ENCODE measurements around the gene FLII. TPM values are rescaled to one million over a fixed set of nuclear protein-coding genes. Genes with fewer than 3 reads are reported as not detected.

Gene FLII
- total RNA-seq, 1 donor from 2014 or later = 425 TPM

DNA sequence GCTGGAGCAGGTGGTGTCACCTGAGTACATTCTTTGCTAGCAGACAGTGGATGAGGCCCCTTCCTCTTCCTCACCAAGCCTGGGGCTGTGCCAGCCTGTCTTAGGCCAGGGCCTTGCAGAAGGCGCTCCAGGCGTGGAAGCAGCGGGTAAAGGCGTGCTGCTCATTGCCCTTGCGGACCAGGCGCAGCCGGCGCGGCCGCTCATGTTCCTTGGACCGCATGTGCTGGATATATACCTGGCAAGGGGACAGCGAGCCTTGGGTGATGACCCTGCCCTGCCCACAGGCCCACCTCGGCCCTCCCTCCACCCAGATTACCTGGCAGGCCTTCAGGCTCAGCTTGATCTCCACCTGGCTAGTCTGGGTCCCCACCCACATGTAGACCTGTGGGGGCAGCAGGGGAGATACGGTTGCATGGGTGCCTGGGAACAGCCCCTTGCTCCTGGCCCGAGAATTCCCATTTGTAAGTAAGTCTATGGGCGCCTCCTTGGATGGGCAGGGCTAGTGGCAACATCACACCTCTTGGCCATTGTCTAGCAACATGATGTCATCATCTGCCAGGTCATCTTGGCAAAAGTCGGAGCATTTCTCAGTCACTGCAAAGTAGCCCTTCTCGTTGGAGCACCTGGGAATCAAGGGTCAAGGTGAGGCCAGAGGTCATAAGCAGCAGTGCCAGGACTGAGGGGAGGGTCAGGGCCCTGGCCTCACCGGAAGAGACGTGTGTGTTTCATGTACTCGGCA lies 13.3 kb downstream of the FLII start:
- TF ChIP-seq, protein P1, sequence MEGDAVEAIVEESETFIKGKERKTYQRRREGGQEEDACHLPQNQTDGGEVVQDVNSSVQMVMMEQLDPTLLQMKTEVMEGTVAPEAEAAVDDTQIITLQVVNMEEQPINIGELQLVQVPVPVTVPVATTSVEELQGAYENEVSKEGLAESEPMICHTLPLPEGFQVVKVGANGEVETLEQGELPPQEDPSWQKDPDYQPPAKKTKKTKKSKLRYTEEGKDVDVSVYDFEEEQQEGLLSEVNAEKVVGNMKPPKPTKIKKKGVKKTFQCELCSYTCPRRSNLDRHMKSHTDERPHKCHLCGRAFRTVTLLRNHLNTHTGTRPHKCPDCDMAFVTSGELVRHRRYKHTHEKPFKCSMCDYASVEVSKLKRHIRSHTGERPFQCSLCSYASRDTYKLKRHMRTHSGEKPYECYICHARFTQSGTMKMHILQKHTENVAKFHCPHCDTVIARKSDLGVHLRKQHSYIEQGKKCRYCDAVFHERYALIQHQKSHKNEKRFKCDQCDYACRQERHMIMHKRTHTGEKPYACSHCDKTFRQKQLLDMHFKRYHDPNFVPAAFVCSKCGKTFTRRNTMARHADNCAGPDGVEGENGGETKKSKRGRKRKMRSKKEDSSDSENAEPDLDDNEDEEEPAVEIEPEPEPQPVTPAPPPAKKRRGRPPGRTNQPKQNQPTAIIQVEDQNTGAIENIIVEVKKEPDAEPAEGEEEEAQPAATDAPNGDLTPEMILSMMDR (conservative IDR thresholded peaks at IDR 0.05; ENCODE audit: low read depth, low read length) = no peak
- DNase-seq (ENCODE audit: low read depth) = no peak
- H3K4me3 ChIP-seq (ENCODE audit: low read depth, low read length) = no peak overlapping the region

DNA sequence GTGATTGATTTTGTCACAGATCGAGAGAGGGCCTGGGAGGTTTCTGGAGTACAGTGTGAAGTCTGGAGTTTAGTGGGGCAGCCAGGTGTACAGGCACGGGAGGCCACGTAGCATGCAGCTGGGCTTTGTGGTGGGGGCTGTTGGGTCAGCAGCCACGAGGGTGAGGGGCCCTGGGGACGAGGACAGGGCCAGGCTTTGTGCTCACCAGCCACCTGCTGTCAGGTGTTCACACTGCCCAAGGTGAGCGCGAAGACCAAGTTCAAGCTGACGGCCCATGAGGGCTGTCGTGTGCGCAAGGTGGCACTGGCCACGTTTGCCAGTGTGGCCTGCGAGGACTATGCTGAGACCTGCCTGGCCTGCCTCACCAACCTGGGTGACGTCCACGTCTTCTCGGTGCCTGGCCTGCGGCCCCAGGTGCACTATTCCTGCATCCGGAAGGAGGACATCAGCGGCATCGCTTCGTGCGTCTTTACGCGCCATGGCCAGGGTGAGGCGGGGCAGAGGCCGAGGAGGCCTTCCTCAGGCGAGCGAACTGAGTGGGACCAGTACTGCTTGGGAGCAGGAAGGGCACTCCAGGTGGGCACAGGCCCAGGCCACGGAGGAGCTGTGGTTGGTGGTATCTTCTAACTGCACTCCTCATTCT lies 17.2 kb downstream of the FLII start:
- DNase-seq (ENCODE audit: low read depth) = no peak
- no peak overlapping the region for H3K4me3 ChIP-seq (ENCODE audit: low read depth, low read length)
- TF ChIP-seq, protein P1 (conservative IDR thresholded peaks at IDR 0.05; ENCODE audit: low read depth, low read length) = no peak

DNA sequence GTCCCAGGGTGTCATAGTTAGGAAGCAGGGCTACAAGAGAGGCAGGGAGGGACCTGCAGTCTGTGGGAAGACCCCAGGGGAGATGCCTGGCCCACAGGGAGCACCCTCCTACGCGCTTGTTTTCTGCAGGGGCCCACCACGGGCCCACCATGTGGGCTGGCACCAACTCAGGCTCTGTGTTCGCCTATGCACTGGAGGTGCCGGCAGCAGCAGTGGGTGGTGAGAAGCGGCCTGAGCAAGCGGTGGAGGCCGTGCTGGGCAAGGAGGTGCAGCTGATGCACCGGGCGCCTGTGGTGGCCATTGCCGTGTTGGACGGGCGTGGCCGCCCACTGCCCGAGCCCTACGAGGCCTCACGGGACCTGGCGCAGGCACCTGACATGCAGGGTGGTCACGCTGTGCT lies 18.1 kb downstream of the FLII start:
- H3K4me3 ChIP-seq (ENCODE audit: low read depth, low read length) = no peak overlapping the region
- TF ChIP-seq, protein P1 (conservative IDR thresholded peaks at IDR 0.05; ENCODE audit: low read depth, low read length) = no peak
- no peak for DNase-seq (ENCODE audit: low read depth)

DNA sequence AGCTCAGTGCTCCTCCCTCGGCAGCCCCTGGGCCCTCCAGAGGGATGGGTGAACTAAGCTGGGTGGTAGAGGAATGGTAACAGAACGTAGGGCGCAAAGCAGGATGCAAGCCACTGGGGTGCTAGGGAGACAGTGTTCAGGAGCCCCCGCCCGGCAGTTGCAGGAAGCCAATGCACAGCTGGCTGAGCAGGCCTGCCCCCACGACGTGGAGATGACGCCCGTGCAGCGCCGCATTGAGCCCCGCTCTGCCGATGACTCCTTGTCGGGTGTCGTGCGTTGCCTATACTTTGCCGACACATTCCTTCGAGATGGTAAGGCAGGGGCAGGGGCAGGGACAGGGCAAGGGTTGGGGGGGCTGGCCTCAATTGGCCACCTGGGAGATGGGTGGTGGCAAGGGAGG lies 20.2 kb downstream of the FLII start:
- H3K4me3 ChIP-seq (ENCODE audit: low read depth, low read length) = no peak overlapping the region
- TF ChIP-seq, protein P1 (conservative IDR thresholded peaks at IDR 0.05; ENCODE audit: low read depth, low read length) = no peak
- DNase-seq (ENCODE audit: low read depth) = no peak

DNA sequence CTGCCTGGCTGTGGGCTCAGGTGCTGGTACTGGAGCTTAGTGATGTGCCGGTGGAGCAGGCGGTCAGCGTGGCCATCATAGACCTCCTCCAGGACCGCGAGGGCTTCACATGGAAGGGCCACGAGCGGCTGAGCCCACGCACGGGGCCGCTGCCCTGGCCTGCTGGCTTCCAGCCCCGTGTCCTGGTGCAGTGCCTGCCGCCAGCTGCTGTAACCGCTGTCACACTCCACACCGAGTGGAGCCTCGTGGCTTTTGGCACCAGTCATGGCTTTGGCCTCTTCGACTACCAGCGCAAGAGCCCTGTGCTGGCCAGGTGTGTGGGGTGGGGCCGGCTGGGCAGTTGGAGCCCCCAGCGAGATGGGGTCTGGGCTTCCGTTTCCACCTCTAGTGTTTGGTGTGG lies 21.1 kb downstream of the FLII start:
- no peak for DNase-seq (ENCODE audit: low read depth)
- TF ChIP-seq, protein P1 (conservative IDR thresholded peaks at IDR 0.05; ENCODE audit: low read depth, low read length) = no peak
- no peak overlapping the region for H3K4me3 ChIP-seq (ENCODE audit: low read depth, low read length)

DNA sequence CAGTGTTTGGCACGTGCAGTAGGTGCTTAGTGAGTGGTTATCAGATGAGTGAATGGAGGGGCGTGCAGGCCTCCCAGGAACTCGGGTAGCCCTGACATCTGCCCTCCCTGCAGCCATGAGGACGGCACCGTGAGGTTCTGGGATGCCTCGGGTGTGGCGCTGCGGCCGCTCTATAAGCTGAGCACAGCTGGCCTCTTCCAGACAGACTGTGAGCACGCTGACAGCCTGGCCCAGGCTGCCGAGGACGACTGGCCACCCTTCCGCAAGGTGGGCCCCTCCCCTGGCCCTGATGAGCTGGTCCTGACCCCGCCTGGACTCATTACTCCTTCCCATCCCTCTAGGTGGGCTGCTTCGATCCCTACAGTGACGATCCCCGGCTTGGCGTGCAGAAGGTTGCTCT lies 22.0 kb downstream of the FLII start:
- DNase-seq (ENCODE audit: low read depth) = no peak
- TF ChIP-seq, protein P1 (conservative IDR thresholded peaks at IDR 0.05; ENCODE audit: low read depth, low read length) = no peak
- no peak overlapping the region for H3K4me3 ChIP-seq (ENCODE audit: low read depth, low read length)

Measured in epithelial cell of proximal tubule (primary cell).